GM23338 (cell line): ENCODE measurements around the gene FGF4.

Experiments
- CTCF ChIP-seq, 2 experiments: fragments of 200-600 bp in 1 of 2; sonication (generic) in 1 of 2; conservative IDR thresholded peaks; 2 replicates each; pipeline versions ENCODE4 v1.5.1 to v1.6.1; 2016 to 2017; ENCODE audit warnings: antibody characterized with exemption in 2 of 2, low read depth in 2 of 2, mild to moderate bottlenecking in 2 of 2, moderate library complexity in 1 of 2
- EZH2phosphoT487 ChIP-seq: fragments of 200-600 bp; sonication (generic); IDR thresholded peaks from one replicate; pipeline ENCODE4 v1.8.1; 2018; ENCODE audit warnings: antibody characterized with exemption; ENCODE audit not compliant: unreplicated experiment

- TF ChIP-seq CTCF (conservative IDR thresholded peaks at IDR 0.05; ENCODE audit: low read depth in 2 of 2) (no peak), EZH2phosphoT487 (no peak)
Measured at GRCh38 chr11:69796063-69796462, 20.9 kb upstream of the FGF4 start.
